Gastrocnemius medialis (tissue), 4 donors: ENCODE results near the gene TSPAN11. TPM values are rescaled to one million over a fixed set of nuclear protein-coding genes. Genes with fewer than 3 reads are reported as not detected.

Source experiments
- ATAC-seq, 2 donors: fragments of 150-250 bp; one replicate each; pipeline ENCODE4 v1.9.1; 2016
- DNase-seq, 2 donors: peaks; one replicate each; pipeline ENCODE4 v3.0.0-alpha.2; 2019
- H3K27ac ChIP-seq, 4 donors: fragments of 200-600 bp; sonication (generic); 1 replicate in 1 of 4; 2 replicates in 3 of 4; pipeline ENCODE4 v1.5.1; 2016 to 2018; ENCODE audit warnings: mild to moderate bottlenecking in 2 of 4, moderate library complexity in 1 of 4
- H3K27me3 ChIP-seq, 3 donors: fragments of 200-600 bp; sonication (generic) in 2 of 3; 1 replicate in 1 of 3; 2 replicates in 2 of 3; pipeline versions ENCODE4 v1.5.1 to v1.6.0; 2016 to 2019; ENCODE audit warnings: mild to moderate bottlenecking in 1 of 3, moderate library complexity in 1 of 3
- H3K36me3 ChIP-seq, 2 donors: fragments of 200-600 bp; sonication (generic) in 1 of 2; one replicate each; pipeline ENCODE4 v1.5.1; 2017 to 2018
- H3K4me1 ChIP-seq, 2 donors: fragments of 200-600 bp; sonication (generic) in 1 of 2; one replicate each; pipeline ENCODE4 v1.5.1; 2016 to 2017; ENCODE audit warnings: mild to moderate bottlenecking in 2 of 2
- H3K4me3 ChIP-seq, 4 donors: fragments of 200-600 bp; sonication (generic) in 3 of 4; 1 replicate in 1 of 4; 2 replicates in 3 of 4; pipeline ENCODE4 v1.5.1; 2016 to 2019; ENCODE audit warnings: mild to moderate bottlenecking in 2 of 4
- H3K9me3 ChIP-seq, 3 donors: fragments of 200-600 bp; sonication (generic) in 2 of 3; 1 replicate in 1 of 3; 2 replicates in 2 of 3; pipeline ENCODE4 v1.5.1; 2016 to 2019
- POLR2A ChIP-seq, 2 donors: fragments of 450-650 bp; IDR thresholded peaks; one replicate each; pipeline ENCODE4 v1.6.1; 2017; ENCODE audit warnings: antibody characterized with exemption in 2 of 2, mild to moderate bottlenecking in 2 of 2, moderate library complexity in 2 of 2
- in situ Hi-C, 4 donors: fragments of 200-750 bp; cut with MboI; loops; one replicate each; pipeline versions ENCODE4 v1.15.0 to v1.8.0; 2017; ENCODE audit warnings: low sequenced_read_pairs in 4 of 4
- intact Hi-C: fragments of 100-400 bp; cut with DNase I; formaldehyde crosslinking; loops from one replicate; pipeline ENCODE4 v1.15.1; 2023; ENCODE audit warnings: low total_unique reads
- total RNA-seq, 4 donors: library from RNA; depleted of rRNA; stranded (reverse); fragments of >200 nt; gene quantifications; one replicate each; pipeline versions ENCODE4 v1.1.0 to v1.2.3, GENCODE V29; 2016
- TF ChIP-seq, protein P1 (sequence below), 5 experiments: fragments of 450-650 bp in 3 of 5; fragments of 200-600 bp in 2 of 5; sonication (generic) in 2 of 5; IDR thresholded peaks in 4 of 5; conservative IDR thresholded peaks in 1 of 5; 1 replicate in 4 of 5; 2 replicates in 1 of 5; pipeline ENCODE4 v1.5.1; 2016 to 2019; ENCODE audit warnings: antibody characterized with exemption in 5 of 5, mild to moderate bottlenecking in 3 of 5, moderate library complexity in 3 of 5

TSPAN11 gene
- total RNA-seq, 4 donors from 2014 or later: 0.05 to 0.16 (median 0.07) TPM; not detected in 1

DNA sequence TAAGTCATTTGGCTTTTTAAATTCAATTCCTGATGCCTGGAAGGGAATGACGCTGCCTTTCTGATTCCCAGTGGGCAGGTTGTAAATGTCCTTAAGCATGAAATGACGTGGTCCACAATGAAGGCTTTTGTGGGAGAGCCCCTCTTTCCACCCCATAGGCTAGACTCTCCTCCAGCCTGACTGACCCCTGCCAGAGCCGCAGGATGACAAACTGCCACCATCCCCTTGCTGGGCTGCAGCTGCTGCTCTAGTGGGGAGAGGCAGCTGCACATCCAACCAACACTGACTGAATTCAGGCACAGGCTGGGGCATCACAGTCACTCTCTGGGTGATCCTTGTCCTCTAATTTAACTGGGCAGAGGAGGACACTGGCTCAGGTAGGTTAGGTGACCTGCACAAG lies 6.3 kb downstream of the TSPAN11 start:
- H3K4me3 ChIP-seq: no peak overlapping the region
- TF ChIP-seq, protein P1, sequence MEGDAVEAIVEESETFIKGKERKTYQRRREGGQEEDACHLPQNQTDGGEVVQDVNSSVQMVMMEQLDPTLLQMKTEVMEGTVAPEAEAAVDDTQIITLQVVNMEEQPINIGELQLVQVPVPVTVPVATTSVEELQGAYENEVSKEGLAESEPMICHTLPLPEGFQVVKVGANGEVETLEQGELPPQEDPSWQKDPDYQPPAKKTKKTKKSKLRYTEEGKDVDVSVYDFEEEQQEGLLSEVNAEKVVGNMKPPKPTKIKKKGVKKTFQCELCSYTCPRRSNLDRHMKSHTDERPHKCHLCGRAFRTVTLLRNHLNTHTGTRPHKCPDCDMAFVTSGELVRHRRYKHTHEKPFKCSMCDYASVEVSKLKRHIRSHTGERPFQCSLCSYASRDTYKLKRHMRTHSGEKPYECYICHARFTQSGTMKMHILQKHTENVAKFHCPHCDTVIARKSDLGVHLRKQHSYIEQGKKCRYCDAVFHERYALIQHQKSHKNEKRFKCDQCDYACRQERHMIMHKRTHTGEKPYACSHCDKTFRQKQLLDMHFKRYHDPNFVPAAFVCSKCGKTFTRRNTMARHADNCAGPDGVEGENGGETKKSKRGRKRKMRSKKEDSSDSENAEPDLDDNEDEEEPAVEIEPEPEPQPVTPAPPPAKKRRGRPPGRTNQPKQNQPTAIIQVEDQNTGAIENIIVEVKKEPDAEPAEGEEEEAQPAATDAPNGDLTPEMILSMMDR (IDR thresholded peaks at IDR 0.05 in 4 of 5, conservative IDR thresholded peaks at IDR 0.05 in 1 of 5): no peak
- TF ChIP-seq POLR2A (IDR thresholded peaks at IDR 0.05): no peak
- H3K4me1 ChIP-seq: no peaks in the 10 kb centered on the region
- H3K27ac ChIP-seq: no peak overlapping the region
- peaks cover 0 to under 1% (median 0%) of the 10 kb centered on the region in 3 donors for H3K27me3 ChIP-seq
- no peaks in the 10 kb centered on the region for H3K36me3 ChIP-seq
- ATAC-seq: no peak
- in situ Hi-C loops: no loop called here
- H3K9me3 ChIP-seq: no peaks in the 10 kb centered on the region
- intact Hi-C loops: no loop called here
- no peak for DNase-seq

DNA sequence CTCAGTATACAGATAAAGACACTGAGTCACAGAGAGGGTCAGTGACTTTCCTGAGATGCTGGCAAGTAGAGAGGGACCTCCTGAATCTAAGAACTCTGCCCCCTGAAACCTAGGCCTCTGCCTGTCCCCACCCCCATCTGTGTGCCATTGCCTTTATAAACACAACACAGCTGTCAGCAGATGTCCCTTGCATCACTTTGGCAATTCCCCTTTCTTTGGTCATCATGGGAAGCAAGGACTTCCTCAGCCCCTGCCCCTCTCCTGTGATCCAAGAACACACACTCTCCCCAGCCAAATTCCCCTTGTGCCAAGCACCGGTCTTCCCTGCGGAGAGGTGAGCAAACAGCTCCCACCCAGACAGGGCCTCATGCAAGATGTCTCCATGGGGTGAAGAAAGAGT lies 8.3 kb downstream of the TSPAN11 start:
- H3K4me3 ChIP-seq: no peak overlapping the region
- no peaks in the 10 kb centered on the region for H3K27me3 ChIP-seq
- no peak for DNase-seq
- no peaks in the 10 kb centered on the region for H3K9me3 ChIP-seq
- in situ Hi-C loops (no loop called here), intact Hi-C loops (no loop called here)
- no peaks in the 10 kb centered on the region for H3K36me3 ChIP-seq
- H3K4me1 ChIP-seq: no peaks in the 10 kb centered on the region
- no peak for ATAC-seq
- TF ChIP-seq, protein P1 (IDR thresholded peaks at IDR 0.05 in 4 of 5, conservative IDR thresholded peaks at IDR 0.05 in 1 of 5): no peak
- TF ChIP-seq POLR2A (IDR thresholded peaks at IDR 0.05): no peak
- H3K27ac ChIP-seq: no peak overlapping the region

GRCh38 chr12:30936036-30936435 lies 9.5 kb downstream of the TSPAN11 start:
- in situ Hi-C loops (no loop called here), intact Hi-C loops (no loop called here)
- H3K27ac ChIP-seq: no peak overlapping the region
- no peaks in the 10 kb centered on the region for H3K27me3 ChIP-seq
- H3K4me3 ChIP-seq: no peak overlapping the region
- no peaks in the 10 kb centered on the region for H3K9me3 ChIP-seq
- no peaks in the 10 kb centered on the region for H3K4me1 ChIP-seq
- no peak for ATAC-seq
- TF ChIP-seq, protein P1 (IDR thresholded peaks at IDR 0.05 in 4 of 5, conservative IDR thresholded peaks at IDR 0.05 in 1 of 5): no peak
- TF ChIP-seq POLR2A (IDR thresholded peaks at IDR 0.05): no peak
- H3K36me3 ChIP-seq: no peaks in the 10 kb centered on the region
- no peak for DNase-seq

DNA sequence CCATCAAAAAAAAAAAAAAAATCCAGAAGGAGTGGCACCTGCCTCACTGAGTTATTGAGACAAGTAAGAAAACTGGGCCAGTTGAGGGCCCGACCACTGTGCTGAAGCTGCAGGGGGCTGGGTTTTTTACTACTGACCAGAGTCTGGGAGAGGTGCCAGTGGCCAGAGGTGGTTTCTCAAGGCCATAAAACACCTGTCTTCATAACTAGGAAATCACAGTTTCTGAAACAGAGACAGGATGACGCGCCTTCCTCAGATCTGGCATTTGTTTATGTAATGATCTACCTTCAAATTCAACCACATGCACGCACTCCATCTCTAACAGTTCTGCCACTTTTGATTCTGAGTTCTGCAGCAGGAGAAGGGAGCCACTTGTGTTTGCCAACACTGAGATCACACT lies 12.7 kb downstream of the TSPAN11 start:
- Histone ChIP-seq H3K4me3 (no peak overlapping the region), H3K4me1 (no peaks in the 10 kb centered on the region), H3K9me3 (no peaks in the 10 kb centered on the region), H3K27ac (no peak overlapping the region), H3K36me3 (no peaks in the 10 kb centered on the region), H3K27me3 (no peaks in the 10 kb centered on the region)
- in situ Hi-C loops: no loop called here
- ATAC-seq: no peak
- intact Hi-C loops: no loop called here
- no peak for TF ChIP-seq POLR2A (IDR thresholded peaks at IDR 0.05)
- TF ChIP-seq, protein P1 (IDR thresholded peaks at IDR 0.05 in 4 of 5, conservative IDR thresholded peaks at IDR 0.05 in 1 of 5): no peak
- no peak for DNase-seq

DNA sequence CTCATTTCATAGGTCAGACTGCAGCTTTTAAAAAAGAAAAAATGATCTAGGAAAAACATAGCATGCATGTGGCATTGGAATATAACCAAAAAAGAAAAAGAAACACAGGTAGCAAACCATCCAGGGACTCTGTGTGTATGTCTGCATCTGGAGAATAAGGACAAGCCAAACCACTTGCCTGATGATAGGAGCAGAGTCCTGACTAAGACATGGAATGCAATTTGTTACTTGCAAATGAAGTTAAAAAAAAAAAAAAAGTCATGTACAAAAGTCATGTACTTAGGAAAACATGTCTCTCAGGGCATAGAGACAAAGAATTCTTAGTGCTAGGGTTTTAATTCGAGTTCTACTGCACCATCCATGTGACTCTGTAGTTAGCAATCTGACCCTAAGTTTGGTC lies 15.9 kb downstream of the TSPAN11 start:
- in situ Hi-C loops: no loop called here
- ATAC-seq (no peak), DNase-seq (no peak)
- H3K27me3 ChIP-seq: no peaks in the 10 kb centered on the region
- no peak for TF ChIP-seq POLR2A (IDR thresholded peaks at IDR 0.05)
- TF ChIP-seq, protein P1 (IDR thresholded peaks at IDR 0.05 in 4 of 5, conservative IDR thresholded peaks at IDR 0.05 in 1 of 5): no peak
- no peaks in the 10 kb centered on the region for H3K4me1 ChIP-seq
- intact Hi-C loops: no loop called here
- H3K36me3 ChIP-seq: no peaks in the 10 kb centered on the region
- H3K9me3 ChIP-seq: no peaks in the 10 kb centered on the region
- H3K27ac ChIP-seq: no peak overlapping the region
- no peak overlapping the region for H3K4me3 ChIP-seq
